ENCODE data around the gene MYLK4.

The MYLK4 gene

DNA sequence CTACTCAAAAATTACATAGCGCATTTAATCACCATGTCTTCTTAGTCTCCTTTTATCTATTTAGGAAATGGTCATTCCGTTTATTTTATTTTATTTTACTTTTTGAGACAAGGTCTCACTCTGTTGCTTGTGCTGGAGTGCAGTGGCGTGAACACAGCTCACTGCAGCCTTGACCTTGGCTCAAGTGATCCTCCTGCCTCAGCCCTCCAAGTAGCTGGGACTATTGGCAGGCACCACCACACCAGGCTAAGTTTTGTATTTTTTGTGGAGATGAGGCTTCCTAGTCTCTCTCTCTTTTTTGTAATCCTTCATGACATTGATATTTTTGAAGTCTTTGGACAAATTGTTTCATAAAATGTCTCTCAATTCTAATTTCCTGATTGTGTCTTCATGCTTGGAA, 4.7 kb upstream of the MYLK4 start:
- no peak for DNase-seq (ENCODE audit: low read depth)

DNA sequence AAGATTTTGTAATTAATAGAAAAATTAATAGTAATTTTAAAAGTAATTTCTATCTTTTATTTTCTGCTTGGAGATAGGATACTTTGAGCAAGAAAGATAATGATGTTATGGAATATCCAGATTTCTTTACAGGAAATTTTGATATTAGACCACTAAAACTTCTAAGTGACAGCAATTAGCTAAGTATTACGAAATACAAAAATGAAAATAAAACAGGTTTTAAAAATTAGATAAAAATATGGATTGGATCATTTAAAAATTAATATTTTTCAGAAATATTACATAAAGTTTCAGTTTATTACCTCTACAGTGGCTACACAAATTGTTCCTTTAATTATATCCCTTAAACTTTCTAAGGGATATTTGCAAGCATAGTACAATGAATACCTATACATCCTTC, 4.2 kb upstream of the MYLK4 start:
- DNase-seq (ENCODE audit: low read depth): no peak

DNA sequence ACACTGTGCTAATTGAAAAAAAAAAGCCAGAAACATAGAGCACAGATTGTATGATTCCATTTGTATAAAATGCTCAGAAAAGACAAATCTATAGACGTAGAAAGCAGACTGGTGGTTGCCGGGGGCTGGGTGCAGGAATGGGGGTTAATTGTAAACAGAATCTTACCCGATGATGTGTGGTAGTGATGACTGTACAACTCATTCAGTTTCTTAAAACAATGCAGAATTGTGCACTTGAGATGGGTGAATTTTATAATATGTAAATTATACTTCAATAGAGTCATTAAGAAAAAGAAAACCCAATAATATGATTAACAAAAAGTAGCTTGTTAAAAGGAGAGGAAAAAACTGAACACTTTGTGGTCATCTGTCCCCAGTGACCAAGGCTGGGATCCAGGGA, 3.7 kb upstream of the MYLK4 start:
- no peak for DNase-seq (ENCODE audit: low read depth)

DNA sequence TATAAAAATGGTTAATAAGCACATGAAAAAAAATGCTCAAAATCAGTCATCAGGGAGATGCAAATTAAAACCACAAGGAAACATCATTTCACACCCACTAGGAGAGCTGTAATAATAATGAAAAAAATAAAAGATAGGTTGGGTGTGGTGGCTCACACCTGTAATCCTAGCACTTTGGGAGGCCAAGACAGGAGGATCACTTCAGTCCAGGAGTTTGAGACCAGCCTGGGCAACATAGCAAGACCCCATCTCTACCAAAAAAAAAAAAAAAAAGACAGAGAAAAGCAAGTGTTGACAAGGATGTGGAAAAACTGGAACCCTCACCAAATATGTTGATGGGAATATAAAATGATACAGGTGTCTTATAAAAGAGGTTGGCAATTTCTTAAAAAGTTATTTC, 3.0 kb upstream of the MYLK4 start:
- no peak for DNase-seq (ENCODE audit: low read depth)

DNA sequence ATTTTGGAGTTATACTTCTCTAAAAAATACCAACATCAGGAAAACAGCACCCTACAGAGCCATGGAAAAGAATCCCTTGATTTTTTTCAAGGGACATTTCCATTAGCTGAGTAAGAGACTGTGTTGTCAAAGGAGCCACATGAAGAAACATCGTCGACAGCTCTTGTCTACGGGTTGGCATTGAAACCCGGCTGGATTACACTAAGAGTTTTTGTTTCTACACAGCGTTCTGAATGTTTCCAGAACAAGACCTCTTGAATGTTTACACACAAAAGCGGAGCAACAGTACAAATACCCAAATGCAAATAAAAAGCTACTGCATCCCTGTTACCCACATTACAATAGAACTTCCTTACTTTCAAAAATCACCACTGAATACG, 2.4 kb upstream of the MYLK4 start:
- no peak for DNase-seq (ENCODE audit: low read depth)

DNA sequence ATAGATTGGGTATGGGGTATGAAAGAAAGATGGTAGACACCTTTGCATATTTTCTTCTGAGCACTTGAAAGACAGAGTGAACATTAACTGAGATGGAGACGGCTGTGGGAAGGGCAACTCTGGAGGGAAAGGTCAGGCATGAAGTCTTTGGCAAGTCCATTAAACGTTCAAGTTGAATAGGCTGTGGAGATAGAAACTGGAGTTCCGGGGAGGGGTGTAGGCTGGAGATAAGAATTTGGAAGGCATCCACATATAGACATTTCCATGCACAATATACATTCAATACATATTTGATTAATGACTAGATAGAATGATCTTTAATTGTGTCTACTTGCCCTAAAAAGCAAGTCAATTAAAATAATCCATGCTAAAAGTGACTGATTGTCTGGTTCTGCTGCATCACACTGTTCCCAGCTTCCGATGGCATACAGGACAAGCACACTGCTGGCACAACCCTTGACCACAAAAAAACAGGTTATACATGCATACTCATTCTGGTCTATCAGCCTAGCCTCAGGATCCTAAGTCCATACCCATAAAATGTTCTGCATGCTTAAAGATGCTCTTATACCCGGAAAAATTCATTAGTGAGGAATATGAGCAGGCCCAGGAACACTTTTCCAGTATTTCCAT, 1.9 kb upstream of the MYLK4 start:
- DNase-seq (ENCODE audit: low read depth): no peak

DNA sequence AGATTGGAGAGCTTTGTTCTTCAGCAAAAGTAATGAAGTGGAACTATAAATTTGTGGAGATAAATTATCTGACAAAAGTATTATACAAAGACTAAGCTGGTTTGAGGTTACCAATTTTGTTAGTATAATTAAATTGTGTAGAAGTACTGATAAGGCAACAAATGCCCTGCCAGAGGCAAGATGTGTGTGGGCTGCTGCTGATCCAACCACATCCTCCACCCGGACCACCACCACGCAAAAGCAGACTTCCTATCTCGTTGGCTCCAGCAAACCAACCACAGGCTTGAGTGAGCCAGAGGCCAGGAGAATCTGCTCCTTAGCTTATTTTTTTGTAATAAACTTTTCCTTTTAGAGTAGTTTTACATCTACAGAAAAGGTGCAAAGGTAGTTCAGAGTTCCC, 1.1 kb upstream of the MYLK4 start:
- DNase-seq (ENCODE audit: low read depth): no peak

DNA sequence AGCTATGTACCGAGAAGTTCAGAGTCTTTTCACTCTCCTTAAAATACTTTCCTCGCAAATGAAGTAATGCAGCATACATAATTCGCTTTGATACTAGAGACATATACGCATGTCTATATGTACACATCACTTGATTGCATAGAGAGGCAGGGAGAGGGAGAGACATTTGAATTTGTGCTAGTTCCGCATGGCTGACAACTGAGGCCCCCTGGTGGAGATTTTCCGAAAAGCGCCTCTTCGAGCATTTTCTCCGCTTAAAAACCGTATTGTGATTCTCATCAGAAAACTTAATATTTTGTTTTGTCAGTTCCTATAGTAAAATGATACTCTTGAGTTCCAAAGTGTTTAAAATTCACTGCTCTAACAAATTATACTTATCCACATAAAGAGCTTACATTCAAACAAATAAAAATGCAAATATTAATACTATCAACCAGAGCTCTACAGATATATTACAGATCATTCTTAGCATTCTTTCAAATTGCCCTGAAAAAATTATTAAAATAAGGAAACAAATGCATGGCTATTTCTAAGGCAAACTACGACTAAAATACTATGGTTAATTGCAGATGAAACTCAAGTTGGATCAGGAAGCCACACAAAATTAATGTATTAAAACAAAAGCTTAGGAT, 637 bp downstream of the MYLK4 start:
- peak; percentile 25 for DNase-seq (ENCODE audit: low read depth)

DNA sequence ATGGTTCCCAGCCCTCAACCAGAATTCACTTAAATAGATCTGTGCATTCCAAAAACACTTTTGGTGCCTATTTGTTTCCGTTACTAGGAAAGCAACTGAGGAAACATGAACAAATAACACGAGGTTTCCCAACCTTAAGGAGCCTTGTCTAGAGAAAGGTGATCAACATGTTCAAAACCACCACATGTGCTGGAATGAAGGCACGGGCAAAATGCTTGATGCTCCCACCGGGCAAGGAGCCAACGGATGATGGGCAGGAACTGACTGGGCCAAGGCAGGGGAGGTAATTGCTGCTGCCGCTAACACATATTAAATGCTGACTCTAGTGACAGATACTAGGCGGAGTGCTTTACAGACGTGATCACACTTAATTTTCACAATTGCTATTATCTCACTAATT, 2.5 kb downstream of the MYLK4 start:
- no peak for DNase-seq (ENCODE audit: low read depth)

DNA sequence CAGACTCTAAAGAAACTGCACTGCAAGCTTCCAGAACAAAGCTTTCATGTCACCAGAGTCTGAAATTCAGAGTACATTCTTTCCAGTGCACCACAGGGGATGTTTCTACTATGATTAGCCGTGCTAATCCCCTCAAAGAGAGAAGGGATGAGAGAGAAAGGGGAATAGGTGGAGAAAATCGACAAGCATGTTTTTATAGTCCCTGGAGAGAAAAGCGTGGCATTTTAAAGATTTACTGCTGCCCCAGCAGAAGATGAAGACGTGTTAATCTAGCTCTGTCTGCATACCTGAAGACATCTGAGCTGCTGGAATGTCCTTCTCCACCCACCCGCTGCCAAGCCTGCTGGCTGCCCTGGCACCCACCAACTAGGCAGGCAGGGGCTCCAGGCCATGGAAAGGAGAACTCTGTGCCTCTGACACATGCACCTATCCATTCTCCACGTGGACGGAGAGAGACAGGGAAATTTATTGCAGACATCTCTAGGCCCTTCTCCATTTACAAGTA, 4.1 kb downstream of the MYLK4 start:
- no peak for DNase-seq (ENCODE audit: low read depth)

DNA sequence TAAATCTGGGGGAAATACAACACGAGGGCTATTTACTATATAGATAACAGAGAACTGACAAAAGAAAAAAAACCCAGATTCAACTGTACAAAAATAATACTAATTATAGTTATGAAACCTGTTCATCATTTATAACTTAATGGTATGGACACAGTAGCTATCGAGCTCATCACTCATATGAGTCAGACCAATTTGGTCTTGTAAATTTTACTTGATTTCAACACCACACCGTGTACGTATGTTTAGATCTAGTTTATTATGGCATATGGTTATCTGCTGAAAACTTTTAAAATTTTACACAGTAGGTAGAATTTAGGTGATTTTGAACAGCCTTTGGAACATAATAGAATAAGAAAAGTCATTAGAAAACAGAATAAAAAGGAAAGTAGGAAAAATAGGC, 5.5 kb downstream of the MYLK4 start:
- no peak for DNase-seq (ENCODE audit: low read depth)

DNA sequence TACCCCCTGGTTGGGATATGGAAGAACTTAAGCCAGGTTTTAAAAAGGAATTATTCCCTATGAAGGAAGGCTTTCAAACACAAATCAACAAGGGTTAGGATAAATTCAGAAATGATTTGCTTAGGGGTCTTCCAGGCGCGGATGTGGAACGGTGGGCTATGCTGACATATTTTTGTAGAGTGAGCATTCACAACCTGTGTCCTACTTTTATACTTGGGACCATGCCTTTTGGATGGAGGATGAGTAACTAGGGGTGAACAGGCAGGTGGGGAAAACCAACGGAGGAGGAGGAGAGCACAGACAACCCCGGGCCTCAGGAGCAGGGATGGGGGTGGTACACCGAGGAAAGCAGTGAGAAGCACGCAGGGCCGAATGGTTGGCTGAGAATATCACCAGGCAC, 5.9 kb downstream of the MYLK4 start:
- DNase-seq (ENCODE audit: low read depth): no peak

DNA sequence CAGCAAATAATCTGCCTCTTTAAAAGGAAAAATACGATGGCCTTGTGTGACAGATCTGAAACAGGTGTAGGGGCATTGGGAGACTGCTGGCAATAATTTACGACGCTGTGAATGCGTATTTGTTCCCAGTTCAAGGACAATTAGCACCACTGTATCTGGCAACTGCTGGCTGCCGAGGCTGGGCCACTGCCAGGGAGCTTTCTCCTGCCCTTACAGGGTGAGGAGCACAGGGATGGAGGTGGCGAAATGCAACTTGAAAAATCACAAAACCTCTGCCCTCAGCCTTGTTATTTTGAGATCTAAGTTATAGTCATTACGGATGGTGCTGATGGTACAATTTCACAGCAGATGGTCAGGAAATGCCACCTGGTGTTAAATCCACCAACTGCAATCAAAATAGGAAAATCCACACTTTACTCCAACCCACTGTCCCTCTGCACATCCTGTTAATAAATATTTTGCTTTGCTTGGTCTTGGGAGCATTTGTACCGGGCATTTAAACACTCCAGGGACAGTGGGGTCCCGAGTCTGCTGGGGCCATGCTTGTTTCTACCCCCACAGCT, 6.4 kb downstream of the MYLK4 start:
- no peak for DNase-seq (ENCODE audit: low read depth)

DNA sequence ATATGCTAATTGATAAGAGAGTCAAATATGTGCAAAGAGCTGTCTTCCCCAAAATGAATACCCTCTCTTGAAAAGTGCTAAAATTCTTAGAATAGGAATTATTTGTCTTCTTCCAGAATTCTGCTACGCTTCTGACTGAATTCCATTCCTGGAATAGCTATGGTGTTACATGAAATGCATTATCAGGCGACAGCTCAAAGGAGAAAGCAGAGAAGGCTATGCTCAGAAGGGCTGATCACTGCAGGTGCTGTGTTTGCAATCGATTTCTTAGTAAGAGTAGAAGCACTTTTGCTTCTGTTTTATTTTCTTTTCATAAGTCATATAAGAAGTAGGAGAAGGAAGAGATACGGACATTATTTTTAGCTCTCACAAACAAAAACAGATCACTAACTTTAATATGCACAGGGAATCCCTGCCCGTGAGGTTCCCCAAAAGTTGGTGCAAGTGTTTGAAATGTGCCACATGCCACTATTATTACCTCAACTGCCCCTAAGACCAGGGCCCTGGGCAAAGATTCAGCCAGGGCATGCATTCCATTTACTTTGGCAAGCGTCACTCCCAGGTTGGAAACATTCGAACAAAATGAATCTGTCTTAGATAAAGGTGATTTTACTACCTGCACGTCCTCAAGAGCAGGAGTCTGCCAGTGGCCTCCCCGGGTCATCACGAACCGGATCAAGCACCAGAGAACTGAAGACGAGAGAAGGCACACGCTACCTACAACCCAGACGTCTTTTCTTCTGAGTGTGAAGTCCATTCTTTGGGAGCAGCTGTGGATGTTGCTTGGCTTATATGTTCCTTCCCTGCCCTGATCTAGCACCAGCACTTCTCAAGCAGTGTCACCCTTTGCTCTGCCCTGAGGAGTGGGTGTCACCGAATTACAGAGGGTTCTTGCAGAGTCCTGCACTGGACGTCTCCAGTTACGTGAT, 7.2 kb downstream of the MYLK4 start:
- DNase-seq (ENCODE audit: low read depth): no peak

DNA sequence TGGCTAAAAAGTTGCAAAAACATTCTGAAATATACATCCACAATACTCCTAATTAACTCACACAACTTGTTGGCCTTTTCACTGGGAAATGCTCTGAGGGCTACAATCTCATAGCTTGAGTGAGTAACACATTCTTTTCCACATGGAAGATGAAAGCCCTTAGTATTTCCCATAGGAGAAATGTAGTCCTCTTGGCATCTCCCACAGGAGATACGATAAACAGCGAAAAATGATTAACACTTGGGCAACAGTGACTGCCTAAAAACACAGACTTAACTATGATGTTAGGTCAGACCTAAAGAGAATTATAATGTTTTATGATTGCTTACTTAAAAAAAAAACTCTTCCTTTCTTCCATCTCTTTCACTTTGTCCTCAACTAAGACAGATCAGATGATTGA, 9.0 kb downstream of the MYLK4 start:
- DNase-seq (ENCODE audit: low read depth): no peak

DNA sequence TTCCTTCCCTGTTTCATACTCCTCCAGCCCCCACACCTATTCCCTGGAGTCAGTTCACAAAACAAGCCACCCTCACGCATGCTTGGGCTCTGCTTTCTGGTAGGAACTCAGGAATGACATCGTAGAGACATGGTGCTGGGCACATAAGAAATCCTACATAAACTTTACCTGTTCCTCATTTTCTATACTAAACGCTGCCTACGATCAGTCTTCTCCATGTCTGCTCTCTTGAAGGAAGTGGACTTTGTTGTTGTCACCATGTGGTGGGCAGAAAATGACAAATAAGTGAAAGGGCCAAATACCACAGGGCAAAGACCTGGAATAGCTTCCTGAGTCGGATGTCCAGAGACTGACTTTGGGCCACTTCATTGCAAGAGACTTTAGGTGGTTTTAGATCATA, 10.1 kb downstream of the MYLK4 start:
- DNase-seq (ENCODE audit: low read depth): no peak

DNA sequence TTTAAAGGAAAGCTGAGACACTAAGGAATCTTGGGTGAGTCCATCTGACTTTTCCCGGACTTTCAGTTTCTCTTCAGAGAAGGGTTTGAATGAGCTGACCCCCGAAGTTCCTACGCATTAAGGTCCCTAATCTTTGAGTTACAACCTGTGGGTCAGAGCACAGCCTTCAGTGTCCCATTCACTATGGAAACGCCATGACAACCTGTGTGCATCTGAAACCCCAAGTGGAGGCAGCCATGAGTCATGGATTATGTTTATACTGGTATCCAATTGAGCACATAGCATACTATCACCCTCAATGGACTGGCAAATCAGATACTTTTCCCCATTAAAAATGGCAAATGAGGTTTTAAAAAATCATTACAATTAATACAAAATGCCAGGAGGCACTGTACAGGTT, 11.4 kb downstream of the MYLK4 start:
- no peak for DNase-seq (ENCODE audit: low read depth)

DNA sequence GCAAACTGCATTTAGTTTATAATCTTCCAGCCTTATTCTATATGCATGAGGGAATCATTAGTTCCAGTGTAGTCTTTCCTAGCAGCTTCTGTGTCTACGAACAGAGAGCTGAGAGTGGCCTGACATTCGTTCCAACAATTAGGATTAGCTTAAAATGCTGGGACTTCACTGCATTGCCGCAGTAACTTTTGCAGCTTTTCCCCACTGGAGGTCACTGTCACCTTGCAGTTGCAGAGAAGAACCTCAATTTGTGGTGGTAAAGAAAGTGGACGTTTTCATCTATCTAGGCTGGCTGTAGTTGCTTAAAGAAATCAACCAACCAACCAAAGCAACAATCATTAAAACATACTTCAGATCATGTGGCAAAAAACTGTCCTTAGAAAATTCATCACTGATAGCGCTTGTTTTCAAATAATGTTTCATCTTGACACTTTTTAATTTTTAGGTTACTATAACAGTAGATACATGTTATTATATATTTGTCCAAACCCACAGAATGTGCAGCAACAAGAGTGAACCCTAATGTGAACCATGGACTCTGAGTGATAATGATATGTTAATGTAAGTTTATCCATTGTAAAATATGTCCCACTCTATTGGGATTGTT, 12.2 kb downstream of the MYLK4 start:
- peak; percentile 5 for DNase-seq (ENCODE audit: low read depth)

DNA sequence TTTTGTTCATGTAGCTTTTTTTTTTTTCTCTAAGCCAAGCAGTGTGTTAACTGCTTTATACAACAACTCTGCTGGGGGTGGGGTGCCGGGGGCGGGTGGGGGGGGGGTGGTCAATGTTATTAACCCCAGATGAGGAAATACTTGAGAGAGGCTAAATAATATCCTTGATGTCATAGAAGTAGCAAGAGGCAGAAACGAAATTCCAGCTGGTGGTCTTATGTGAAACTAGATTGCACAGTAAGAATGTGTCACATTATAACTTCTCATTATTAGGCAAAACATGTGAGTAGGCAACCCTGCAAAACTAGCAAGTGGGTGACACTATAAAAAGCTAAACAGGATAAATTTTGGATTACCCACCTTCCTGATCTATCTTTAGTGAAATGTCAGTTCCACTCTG, 12.8 kb downstream of the MYLK4 start:
- DNase-seq (ENCODE audit: low read depth): no peak

DNA sequence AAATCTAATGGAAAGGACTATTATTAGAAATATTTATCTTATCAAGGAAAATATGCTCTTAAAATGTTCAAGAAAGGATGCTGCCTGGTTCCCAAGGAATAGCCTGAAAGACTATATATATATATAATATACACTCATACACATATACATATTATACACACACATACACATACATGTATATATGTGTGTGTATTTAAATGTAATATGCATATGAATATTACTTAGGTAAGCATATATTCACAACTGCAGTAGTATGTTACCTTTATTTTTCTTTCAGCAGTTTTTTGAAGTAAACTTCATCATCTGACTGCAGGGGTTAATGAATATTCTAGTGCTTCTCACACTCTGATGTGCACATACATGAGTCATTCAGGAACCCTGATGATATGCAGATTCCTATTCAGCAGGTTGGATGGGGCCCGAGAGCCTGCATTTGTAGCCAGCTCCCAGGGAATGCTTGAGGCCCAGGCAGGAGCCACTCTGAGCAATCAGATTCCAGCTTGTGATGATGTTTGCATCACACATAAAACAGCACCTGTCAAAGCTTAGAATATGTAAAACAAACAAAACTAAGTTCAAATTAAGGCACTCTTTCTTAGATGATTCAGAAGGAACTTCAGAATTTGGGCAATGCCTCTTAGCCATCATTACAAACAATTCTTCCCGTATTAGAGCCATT, 16.1 kb downstream of the MYLK4 start:
- DNase-seq (ENCODE audit: low read depth): no peak

DNA sequence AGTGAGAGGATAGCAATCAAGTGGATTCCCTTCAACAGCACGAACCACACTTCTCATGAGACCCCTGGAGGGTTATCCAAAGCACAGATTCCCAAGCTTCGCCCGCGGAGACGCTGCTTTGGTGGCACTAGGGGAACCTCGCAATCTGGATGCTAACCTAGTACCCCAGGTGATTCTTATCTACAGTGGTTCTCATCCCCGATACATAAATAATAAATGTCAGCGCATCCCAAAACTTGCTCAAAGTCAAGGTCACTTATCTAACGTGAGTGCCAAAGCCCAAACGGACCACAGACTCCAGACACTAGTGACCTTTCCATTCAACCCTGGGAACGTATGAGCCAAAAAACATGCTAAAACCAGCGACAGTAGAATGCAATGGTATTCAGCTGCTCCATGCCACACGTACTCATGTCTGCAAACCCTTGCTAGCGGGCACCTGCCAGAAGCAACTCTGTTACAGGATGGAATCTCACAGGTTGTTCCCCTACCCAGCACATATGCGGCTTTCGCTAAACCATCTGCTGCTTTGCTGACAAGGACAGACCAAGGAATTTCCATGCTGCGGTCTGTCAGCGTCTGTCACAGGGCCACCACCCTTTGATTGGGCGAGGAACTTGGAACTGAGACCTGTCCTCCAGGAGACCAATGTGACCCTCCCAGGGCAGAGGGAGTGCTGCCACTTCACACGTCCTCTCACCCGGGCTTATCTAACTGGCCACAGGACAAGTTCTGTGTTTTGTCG, 16.8 kb downstream of the MYLK4 start:
- DNase-seq (ENCODE audit: low read depth): no peak
